HEK293 (cell line): ENCODE data around the gene ARL14.

Source experiments
- CTCF ChIA-PET: fragments of 350-600 bp; formaldehyde crosslinking; extraction: SDS; loops from one replicate; lab custom pipeline; 2021; ENCODE audit warnings: antibody characterized with exemption; lab: Yijun Ruan, JAX
- POLR2A ChIA-PET: fragments of 300-600 bp; formaldehyde crosslinking; extraction: SDS; loops from one replicate; lab custom pipeline; 2020; ENCODE audit warnings: antibody characterized with exemption, inconsistent platforms; lab: Yijun Ruan, JAX
- H3K27ac ChIP-seq: fragments of 200-500 bp; sonication (Bioruptor generic); 2 replicates; pipeline ENCODE4 v1.5.1; 2014; ENCODE audit warnings: low read depth, low read length, control low read depth, inconsistent platforms; ENCODE audit errors: extremely low read depth
- H3K36me3 ChIP-seq, 2 experiments: fragments of 200-500 bp in 1 of 2; sonication (Bioruptor generic) in 1 of 2; 1 replicate in 1 of 2; 2 replicates in 1 of 2; pipeline ENCODE4 v1.5.1; 2014 to 2017; ENCODE audit warnings: inconsistent platforms in 2 of 2, low read length in 2 of 2; ENCODE audit not compliant: control insufficient read depth in 2 of 2, insufficient read depth in 1 of 2
- H3K4me1 ChIP-seq: fragments of 200-500 bp; sonication (Bioruptor generic); 2 replicates; pipeline ENCODE4 v1.5.1; 2014; ENCODE audit warnings: mild to moderate bottlenecking, low read length, inconsistent platforms; ENCODE audit not compliant: control insufficient read depth, insufficient read depth
- H3K4me3 ChIP-seq: 2 replicates; pipeline ENCODE4 v1.5.1; 2011; ENCODE audit warnings: low read depth, mild to moderate bottlenecking, control low read depth, low read length, moderate library complexity
- H3K9me3 ChIP-seq: fragments of 200-500 bp; sonication (Bioruptor generic); 2 replicates; pipeline ENCODE4 v1.5.1; 2014; ENCODE audit warnings: low read depth, low read length, inconsistent platforms; ENCODE audit not compliant: control insufficient read depth, insufficient read depth
- BCL11A ChIP-seq: fragments of 450-650 bp; formaldehyde crosslinking; IDR thresholded peaks from 2 replicates; pipeline ENCODE4 v1.5.1; 2016; ENCODE audit warnings: low read depth, missing biosample characterization, missing genetic modification characterization
- GFI1B ChIP-seq: fragments of 450-650 bp; formaldehyde crosslinking; IDR thresholded peaks from 2 replicates; pipeline ENCODE4 v1.5.1; 2016; ENCODE audit warnings: missing biosample characterization, missing genetic modification characterization
- KLF8 ChIP-seq: fragments of 450-650 bp; formaldehyde crosslinking; IDR thresholded peaks from 2 replicates; pipeline ENCODE4 v1.5.1; 2016; ENCODE audit warnings: missing biosample characterization, missing genetic modification characterization
- KLF9 ChIP-seq: fragments of 450-650 bp; formaldehyde crosslinking; IDR thresholded peaks from 2 replicates; pipeline ENCODE4 v1.5.1; 2016; ENCODE audit warnings: missing biosample characterization, missing genetic modification characterization, low read depth
- SP7 ChIP-seq: fragments of 450-650 bp; formaldehyde crosslinking; IDR thresholded peaks from 2 replicates; pipeline ENCODE4 v1.5.1; 2016; ENCODE audit warnings: missing biosample characterization, missing genetic modification characterization
- YY2 ChIP-seq: fragments of 450-650 bp; formaldehyde crosslinking; IDR thresholded peaks from 2 replicates; pipeline ENCODE4 v1.5.1; 2016; ENCODE audit warnings: missing biosample characterization, missing genetic modification characterization
- ZFHX2 ChIP-seq: fragments of 450-650 bp; formaldehyde crosslinking; conservative IDR thresholded peaks from 2 replicates; pipeline ENCODE4 v1.5.1; 2016; ENCODE audit warnings: missing biosample characterization, missing genetic modification characterization
- ZFP37 ChIP-seq: fragments of 450-650 bp; formaldehyde crosslinking; IDR thresholded peaks from 2 replicates; pipeline ENCODE4 v1.5.1; 2016; ENCODE audit warnings: missing biosample characterization, missing genetic modification characterization
- ZNF121 ChIP-seq: fragments of 450-650 bp; formaldehyde crosslinking; IDR thresholded peaks from 2 replicates; pipeline ENCODE4 v1.5.1; 2016; ENCODE audit warnings: missing biosample characterization, missing genetic modification characterization
- ZNF140 ChIP-seq: fragments of 450-650 bp; formaldehyde crosslinking; IDR thresholded peaks from 2 replicates; pipeline ENCODE4 v1.5.1; 2016; ENCODE audit warnings: missing biosample characterization, missing genetic modification characterization
- ZNF335 ChIP-seq: fragments of 450-650 bp; formaldehyde crosslinking; conservative IDR thresholded peaks from 2 replicates; pipeline ENCODE4 v1.5.1; 2016; ENCODE audit warnings: missing biosample characterization, missing genetic modification characterization
- ZNF366 ChIP-seq: fragments of 450-650 bp; formaldehyde crosslinking; conservative IDR thresholded peaks from 2 replicates; pipeline ENCODE4 v1.5.1; 2016; ENCODE audit warnings: missing biosample characterization, missing genetic modification characterization
- ZNF391 ChIP-seq: fragments of 450-650 bp; formaldehyde crosslinking; IDR thresholded peaks from 2 replicates; pipeline ENCODE4 v1.5.1; 2016; ENCODE audit warnings: low read depth, missing biosample characterization, missing genetic modification characterization, borderline replicate concordance
- ZNF426 ChIP-seq: fragments of 450-650 bp; formaldehyde crosslinking; IDR thresholded peaks from 2 replicates; pipeline ENCODE4 v1.5.1; 2017; ENCODE audit warnings: missing biosample characterization, missing genetic modification characterization, mild to moderate bottlenecking, inconsistent platforms, moderate library complexity
- ZNF48 ChIP-seq: fragments of 450-650 bp; formaldehyde crosslinking; IDR thresholded peaks from 2 replicates; pipeline ENCODE4 v1.5.1; 2016; ENCODE audit warnings: missing biosample characterization, missing genetic modification characterization
- ZNF549 ChIP-seq: fragments of 450-650 bp; IDR thresholded peaks from 2 replicates; pipeline ENCODE4 v1.5.1; 2018; ENCODE audit warnings: missing biosample characterization, missing genetic modification characterization, mild to moderate bottlenecking, inconsistent platforms, moderate library complexity
- ZNF555 ChIP-seq: fragments of 450-650 bp; formaldehyde crosslinking; conservative IDR thresholded peaks from 2 replicates; pipeline ENCODE4 v1.5.1; 2017; ENCODE audit warnings: missing biosample characterization, mild to moderate bottlenecking, missing genetic modification characterization, inconsistent platforms
- ZNF600 ChIP-seq: fragments of 450-650 bp; formaldehyde crosslinking; IDR thresholded peaks from 2 replicates; pipeline ENCODE4 v1.5.1; 2016; ENCODE audit warnings: missing biosample characterization, missing genetic modification characterization
- ZNF629 ChIP-seq: fragments of 450-650 bp; formaldehyde crosslinking; IDR thresholded peaks from 2 replicates; pipeline ENCODE4 v1.5.1; 2017; ENCODE audit warnings: missing biosample characterization, missing genetic modification characterization
- ZNF670 ChIP-seq: fragments of 450-650 bp; formaldehyde crosslinking; IDR thresholded peaks from 2 replicates; pipeline ENCODE4 v1.5.1; 2016; ENCODE audit warnings: missing biosample characterization, missing genetic modification characterization, low read depth
- ZNF677 ChIP-seq: fragments of 450-650 bp; IDR thresholded peaks from 2 replicates; pipeline ENCODE4 v1.5.0; 2018; ENCODE audit warnings: missing biosample characterization, mild to moderate bottlenecking, missing genetic modification characterization, moderate library complexity
- ZNF707 ChIP-seq: fragments of 450-650 bp; formaldehyde crosslinking; IDR thresholded peaks from 2 replicates; pipeline ENCODE4 v1.5.1; 2016; ENCODE audit warnings: missing biosample characterization, missing genetic modification characterization
- ZNF768 ChIP-seq: fragments of 450-650 bp; formaldehyde crosslinking; IDR thresholded peaks from 2 replicates; pipeline ENCODE4 v1.5.1; 2018; ENCODE audit warnings: missing biosample characterization, mild to moderate bottlenecking, missing genetic modification characterization
- ZNF785 ChIP-seq: fragments of 450-650 bp; formaldehyde crosslinking; IDR thresholded peaks from 2 replicates; pipeline ENCODE4 v1.5.1; 2016; ENCODE audit warnings: missing biosample characterization, missing genetic modification characterization
- TF ChIP-seq, protein P1 (sequence below): fragments of 450-650 bp; formaldehyde crosslinking; IDR thresholded peaks from 2 replicates; pipeline ENCODE4 v1.5.1; 2016; ENCODE audit warnings: missing biosample characterization, missing genetic modification characterization
- TF ChIP-seq, protein P2 (sequence below): fragments of 450-650 bp; formaldehyde crosslinking; optimal IDR thresholded peaks from 2 replicates; pipeline ENCODE3; 2016; ENCODE audit warnings: missing biosample characterization, mild to moderate bottlenecking, missing genetic modification characterization
- TF ChIP-seq, protein P3 (sequence below): fragments of 450-650 bp; formaldehyde crosslinking; conservative IDR thresholded peaks from 2 replicates; pipeline ENCODE4 v1.5.1; 2016; ENCODE audit warnings: low read depth, missing biosample characterization, missing genetic modification characterization
- TF ChIP-seq, protein P4 (sequence below): fragments of 450-650 bp; formaldehyde crosslinking; IDR thresholded peaks from 2 replicates; pipeline ENCODE4 v1.5.1; 2016; ENCODE audit warnings: missing biosample characterization, missing genetic modification characterization
- TF ChIP-seq, protein P5 (sequence below): fragments of 450-650 bp; formaldehyde crosslinking; IDR thresholded peaks from 2 replicates; pipeline ENCODE4 v1.5.1; 2016; ENCODE audit warnings: missing biosample characterization, missing genetic modification characterization

The ARL14 gene

DNA sequence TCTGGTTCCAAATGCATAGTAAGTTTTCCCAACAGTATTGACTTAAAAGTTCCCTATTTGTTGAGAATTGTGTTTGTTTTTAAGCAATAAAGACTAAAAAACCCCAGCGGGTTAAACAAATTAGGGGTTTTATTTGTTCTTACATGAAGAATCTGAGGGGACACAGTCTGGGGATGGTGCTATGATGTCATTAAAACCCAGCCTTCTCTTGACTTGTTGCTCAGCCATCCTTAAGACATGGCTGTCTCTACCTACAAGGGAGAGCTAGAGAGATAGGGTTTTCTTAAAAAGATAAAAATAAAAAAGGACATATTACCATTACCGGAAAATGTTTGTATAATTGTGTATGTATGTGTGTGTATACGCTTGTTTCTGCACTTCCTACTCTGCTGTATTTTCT, 11.7 kb upstream of the ARL14 start (continued):
- TF ChIP-seq BCL11A (tag by site-specific recombination) = no peak
- no peak for TF ChIP-seq ZNF391 (tag by site-specific recombination)
- TF ChIP-seq ZNF555 (tag by site-specific recombination) = no peak
- TF ChIP-seq ZNF48 = no peak
- no peak for TF ChIP-seq GFI1B (tag by site-specific recombination)
- TF ChIP-seq, protein P1, sequence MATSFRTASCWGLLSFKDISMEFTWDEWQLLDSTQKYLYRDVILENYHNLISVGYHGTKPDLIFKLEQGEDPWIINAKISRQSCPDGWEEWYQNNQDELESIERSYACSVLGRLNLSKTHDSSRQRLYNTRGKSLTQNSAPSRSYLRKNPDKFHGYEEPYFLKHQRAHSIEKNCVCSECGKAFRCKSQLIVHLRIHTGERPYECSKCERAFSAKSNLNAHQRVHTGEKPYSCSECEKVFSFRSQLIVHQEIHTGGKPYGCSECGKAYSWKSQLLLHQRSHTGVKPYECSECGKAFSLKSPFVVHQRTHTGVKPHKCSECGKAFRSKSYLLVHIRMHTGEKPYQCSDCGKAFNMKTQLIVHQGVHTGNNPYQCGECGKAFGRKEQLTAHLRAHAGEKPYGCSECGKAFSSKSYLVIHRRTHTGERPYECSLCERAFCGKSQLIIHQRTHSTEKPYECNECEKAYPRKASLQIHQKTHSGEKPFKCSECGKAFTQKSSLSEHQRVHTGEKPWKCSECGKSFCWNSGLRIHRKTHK = no peak
- TF ChIP-seq ZNF366 (tag by site-specific recombination) = no peak

DNA sequence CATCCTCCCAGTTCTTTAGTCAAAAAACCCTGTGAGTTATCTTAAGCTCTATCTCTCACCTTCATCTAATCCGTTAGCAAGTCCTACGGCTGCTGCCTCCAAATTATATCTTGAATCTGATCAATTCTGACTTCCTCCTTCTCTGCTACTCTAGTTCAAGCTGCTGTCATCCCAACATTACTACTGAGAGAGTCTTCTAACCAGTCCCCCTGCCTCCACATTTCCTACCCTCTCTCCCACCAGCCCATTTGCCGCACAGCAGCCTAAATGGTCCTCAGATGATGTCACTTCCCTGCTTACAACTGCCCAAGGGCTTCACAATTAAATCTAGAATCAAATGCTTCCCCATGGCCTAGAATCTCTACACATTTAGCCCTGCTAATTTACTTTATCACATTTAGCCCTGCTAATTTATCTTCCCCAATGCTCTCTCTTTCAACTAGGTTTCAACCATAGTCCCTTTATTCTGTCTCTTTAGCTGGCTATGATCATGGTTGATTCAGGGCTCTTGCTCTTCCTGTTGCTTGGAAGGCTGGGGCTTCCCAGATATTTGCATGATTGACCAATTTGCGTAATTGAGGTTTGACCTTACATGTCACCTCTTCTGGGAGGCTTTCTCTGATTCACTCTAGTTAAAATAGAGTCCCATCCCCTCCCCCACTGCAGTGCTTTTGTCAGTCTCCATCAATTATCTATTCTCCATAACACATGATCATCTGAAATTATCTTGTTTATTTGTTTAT, 11.0 kb upstream of the ARL14 start:
- H3K4me3 ChIP-seq = no peak overlapping the region
- ChIA-PET POLR2A (interaction anchor here (1.6 kb wide), 1 partner anchor 12 kb away, joined by 3 read pairs; no protein-coding TSS in a partner anchor), CTCF (no interaction called here)
- no peaks in the 10 kb centered on the region for H3K9me3 ChIP-seq
- H3K27ac ChIP-seq = no peak overlapping the region
- H3K36me3 ChIP-seq = no peaks in the 10 kb centered on the region
- H3K4me1 ChIP-seq = peaks cover 16% of the 10 kb centered on the region
- TF ChIP-seq ZNF707 (no peak), ZNF121 (tag by site-specific recombination) (no peak), YY2 (tag by site-specific recombination) (no peak), ZNF549 (tag by site-specific recombination) (no peak), ZNF785 (tag by site-specific recombination) (no peak), ZFP37 (peak; percentile 59; the same call in 1 of the 2 replicates), ZFHX2 (peak; percentile 24; the same call in 1 of the 2 replicates), KLF9 (no peak), ZNF768 (tag by site-specific recombination) (no peak), ZNF600 (tag by site-specific recombination) (no peak), ZNF629 (tag by site-specific recombination) (peak; percentile 37; the same call in 1 of the 2 replicates), ZNF335 (peak; percentile 33; the same call in 1 of the 2 replicates), ZNF426 (tag by site-specific recombination) (no peak), ZNF670 (no peak), ZNF140 (tag by site-specific recombination) (no peak), SP7 (0 out of 2 replicates have a peak, but pooled peaks have one; percentile 19), KLF8 (tag by site-specific recombination) (peak; percentile 23; the same call in 1 of the 2 replicates), ZNF677 (tag by site-specific recombination) (no peak)
- TF ChIP-seq, protein P2, sequence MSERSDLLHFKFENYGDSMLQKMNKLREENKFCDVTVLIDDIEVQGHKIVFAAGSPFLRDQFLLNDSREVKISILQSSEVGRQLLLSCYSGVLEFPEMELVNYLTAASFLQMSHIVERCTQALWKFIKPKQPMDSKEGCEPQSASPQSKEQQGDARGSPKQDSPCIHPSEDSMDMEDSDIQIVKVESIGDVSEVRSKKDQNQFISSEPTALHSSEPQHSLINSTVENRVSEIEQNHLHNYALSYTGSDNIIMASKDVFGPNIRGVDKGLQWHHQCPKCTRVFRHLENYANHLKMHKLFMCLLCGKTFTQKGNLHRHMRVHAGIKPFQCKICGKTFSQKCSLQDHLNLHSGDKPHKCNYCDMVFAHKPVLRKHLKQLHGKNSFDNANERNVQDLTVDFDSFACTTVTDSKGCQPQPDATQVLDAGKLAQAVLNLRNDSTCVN (tag by site-specific recombination) = no peak
- TF ChIP-seq, protein P3, sequence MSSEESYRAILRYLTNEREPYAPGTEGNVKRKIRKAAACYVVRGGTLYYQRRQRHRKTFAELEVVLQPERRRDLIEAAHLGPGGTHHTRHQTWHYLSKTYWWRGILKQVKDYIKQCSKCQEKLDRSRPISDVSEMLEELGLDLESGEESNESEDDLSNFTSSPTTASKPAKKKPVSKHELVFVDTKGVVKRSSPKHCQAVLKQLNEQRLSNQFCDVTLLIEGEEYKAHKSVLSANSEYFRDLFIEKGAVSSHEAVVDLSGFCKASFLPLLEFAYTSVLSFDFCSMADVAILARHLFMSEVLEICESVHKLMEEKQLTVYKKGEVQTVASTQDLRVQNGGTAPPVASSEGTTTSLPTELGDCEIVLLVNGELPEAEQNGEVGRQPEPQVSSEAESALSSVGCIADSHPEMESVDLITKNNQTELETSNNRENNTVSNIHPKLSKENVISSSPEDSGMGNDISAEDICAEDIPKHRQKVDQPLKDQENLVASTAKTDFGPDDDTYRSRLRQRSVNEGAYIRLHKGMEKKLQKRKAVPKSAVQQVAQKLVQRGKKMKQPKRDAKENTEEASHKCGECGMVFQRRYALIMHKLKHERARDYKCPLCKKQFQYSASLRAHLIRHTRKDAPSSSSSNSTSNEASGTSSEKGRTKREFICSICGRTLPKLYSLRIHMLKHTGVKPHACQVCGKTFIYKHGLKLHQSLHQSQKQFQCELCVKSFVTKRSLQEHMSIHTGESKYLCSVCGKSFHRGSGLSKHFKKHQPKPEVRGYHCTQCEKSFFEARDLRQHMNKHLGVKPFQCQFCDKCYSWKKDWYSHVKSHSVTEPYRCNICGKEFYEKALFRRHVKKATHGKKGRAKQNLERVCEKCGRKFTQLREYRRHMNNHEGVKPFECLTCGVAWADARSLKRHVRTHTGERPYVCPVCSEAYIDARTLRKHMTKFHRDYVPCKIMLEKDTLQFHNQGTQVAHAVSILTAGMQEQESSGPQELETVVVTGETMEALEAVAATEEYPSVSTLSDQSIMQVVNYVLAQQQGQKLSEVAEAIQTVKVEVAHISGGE = no peak
- TF ChIP-seq, protein P4, sequence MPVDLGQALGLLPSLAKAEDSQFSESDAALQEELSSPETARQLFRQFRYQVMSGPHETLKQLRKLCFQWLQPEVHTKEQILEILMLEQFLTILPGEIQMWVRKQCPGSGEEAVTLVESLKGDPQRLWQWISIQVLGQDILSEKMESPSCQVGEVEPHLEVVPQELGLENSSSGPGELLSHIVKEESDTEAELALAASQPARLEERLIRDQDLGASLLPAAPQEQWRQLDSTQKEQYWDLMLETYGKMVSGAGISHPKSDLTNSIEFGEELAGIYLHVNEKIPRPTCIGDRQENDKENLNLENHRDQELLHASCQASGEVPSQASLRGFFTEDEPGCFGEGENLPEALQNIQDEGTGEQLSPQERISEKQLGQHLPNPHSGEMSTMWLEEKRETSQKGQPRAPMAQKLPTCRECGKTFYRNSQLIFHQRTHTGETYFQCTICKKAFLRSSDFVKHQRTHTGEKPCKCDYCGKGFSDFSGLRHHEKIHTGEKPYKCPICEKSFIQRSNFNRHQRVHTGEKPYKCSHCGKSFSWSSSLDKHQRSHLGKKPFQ (tag by site-specific recombination) = no peak
- TF ChIP-seq, protein P5, sequence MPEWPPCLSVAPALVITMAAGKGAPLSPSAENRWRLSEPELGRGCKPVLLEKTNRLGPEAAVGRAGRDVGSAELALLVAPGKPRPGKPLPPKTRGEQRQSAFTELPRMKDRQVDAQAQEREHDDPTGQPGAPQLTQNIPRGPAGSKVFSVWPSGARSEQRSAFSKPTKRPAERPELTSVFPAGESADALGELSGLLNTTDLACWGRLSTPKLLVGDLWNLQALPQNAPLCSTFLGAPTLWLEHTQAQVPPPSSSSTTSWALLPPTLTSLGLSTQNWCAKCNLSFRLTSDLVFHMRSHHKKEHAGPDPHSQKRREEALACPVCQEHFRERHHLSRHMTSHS (tag by site-specific recombination) = no peak
